ENCODE data around the gene KRTAP9-7. TPM values are rescaled to one million over a fixed set of nuclear protein-coding genes. Genes with fewer than 3 reads are reported as not detected.

Gene KRTAP9-7, protein sequence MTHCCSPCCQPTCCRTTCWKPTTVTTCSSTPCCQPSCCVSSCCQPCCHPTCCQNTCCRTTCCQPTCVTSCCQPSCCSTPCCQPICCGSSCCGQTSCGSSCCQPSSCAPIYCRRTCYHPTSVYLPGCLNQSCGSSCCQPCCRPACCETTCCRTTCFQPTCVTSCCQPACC
- total RNA-seq, result not detected in 2 replicates

DNA sequence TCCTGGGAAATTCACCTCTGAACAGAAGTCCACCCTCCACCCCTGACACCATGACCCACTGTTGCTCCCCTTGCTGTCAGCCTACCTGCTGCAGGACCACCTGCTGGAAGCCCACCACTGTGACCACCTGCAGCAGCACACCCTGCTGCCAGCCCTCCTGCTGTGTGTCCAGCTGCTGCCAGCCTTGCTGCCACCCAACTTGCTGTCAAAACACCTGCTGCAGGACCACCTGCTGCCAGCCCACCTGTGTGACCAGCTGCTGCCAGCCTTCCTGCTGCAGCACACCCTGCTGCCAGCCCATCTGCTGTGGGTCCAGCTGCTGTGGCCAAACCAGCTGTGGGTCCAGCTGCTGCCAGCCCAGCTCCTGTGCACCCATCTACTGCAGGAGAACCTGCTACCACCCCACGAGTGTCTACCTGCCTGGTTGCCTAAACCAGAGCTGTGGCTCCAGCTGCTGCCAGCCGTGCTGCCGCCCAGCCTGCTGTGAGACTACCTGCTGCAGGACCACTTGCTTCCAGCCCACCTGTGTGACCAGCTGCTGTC, at the start of gene KRTAP9-7:
Gene KRTAP9-7 (plus strand): TSS at position 51 of the 543 bp plus-strand sequence. CDS start 0 bp downstream, at position 51.

DNA sequence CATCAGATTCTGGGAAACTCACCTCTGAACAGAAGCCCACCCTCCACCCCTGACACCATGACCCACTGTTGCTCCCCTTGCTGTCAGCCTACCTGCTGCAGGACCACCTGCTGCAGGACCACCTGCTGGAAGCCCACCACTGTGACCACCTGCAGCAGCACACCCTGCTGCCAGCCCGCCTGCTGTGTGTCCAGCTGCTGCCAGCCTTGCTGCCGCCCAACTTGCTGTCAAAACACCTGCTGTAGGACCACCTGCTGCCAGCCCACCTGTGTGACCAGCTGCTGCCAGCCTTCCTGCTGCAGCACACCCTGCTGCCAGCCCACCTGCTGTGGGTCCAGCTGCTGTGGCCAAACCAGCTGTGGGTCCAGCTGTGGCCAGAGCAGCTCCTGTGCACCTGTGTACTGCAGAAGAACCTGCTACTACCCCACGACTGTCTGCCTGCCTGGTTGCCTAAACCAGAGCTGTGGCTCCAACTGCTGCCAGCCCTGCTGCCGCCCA, 48.9 kb upstream of the KRTAP9-7 start, which contains the start of gene KRTAP9-2:
Gene KRTAP9-2 (plus strand): TSS at position 51 of the 498 bp plus-strand sequence. CDS start 7 bp downstream, at position 58.

DNA sequence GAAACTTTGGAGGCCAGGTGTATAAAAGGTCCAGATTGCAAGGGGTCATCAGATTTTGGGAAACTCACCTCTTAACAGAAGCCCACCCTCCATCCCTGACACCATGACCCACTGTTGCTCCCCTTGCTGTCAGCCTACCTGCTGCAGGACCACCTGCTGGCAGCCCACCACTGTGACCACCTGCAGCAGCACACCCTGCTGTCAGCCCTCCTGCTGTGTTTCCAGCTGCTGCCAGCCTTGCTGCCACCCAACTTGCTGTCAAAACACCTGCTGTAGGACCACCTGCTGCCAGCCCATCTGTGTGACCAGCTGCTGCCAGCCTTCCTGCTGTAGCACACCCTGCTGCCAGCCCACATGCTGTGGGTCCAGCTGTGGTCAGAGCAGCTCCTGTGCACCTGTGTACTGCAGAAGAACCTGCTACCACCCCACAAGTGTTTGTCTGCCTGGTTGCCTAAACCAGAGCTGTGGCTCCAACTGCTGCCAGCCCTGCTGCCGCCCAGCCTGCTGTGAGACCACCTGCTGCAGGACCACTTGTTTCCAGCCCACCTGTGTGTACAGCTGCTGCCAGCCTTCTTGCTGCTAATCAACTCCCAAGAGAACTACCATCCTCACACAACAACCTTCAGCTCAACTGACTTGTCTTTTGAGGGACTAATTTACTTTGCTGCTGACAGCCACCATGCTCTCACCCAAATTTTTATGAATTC, 42.9 kb upstream of the KRTAP9-7 start, which contains the start of gene KRTAP9-3:
Gene KRTAP9-3 (plus strand): TSS at position 51 of the 707 bp plus-strand sequence. CDS start 53 bp downstream, at position 104.

DNA sequence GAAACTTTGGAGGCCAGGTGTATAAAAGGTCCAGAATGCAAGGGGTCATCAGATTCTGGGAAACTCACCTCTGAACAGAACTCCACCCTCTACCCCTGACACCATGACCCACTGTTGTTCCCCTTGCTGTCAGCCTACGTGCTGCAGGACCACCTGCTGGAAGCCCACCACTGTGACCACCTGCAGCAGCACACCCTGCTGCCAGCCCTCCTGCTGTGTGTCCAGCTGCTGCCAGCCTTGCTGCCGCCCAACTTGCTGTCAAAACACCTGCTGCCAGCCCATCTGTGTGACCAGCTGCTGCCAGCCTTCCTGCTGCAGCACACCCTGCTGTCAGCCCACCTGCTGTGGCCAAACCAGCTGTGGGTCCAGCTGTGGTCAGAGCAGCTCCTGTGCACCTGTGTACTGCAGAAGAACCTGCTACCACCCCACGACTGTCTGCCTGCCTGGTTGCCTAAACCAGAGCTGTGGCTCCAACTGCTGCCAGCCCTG, 37.5 kb upstream of the KRTAP9-7 start, which contains the start of gene KRTAP9-8:
Gene KRTAP9-8 (plus strand): TSS at position 51 of the 489 bp plus-strand sequence. CDS start 53 bp downstream, at position 104.

DNA sequence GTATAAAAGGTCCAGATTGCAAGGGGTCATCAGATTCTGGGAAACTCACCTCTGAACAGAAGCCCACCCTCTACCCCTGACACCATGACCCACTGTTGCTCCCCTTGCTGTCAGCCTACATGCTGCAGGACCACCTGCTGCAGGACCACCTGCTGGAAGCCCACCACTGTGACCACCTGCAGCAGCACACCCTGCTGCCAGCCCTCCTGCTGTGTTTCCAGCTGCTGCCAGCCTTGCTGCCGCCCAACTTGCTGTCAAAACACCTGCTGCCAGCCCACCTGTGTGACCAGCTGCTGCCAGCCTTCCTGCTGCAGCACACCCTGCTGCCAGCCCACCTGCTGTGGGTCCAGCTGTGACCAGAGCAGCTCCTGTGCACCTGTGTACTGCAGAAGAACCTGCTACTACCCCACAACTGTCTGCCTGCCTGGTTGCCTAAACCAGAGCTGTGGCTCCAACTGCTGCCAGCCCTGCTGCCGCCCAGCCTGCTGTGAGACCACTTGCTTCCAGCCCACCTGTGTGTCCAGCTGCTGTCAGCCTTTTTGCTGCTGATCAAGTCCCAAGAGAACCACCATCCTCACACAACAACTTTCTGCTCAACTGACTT, 25.8 kb upstream of the KRTAP9-7 start, which contains the start of gene KRTAP9-4:
Gene KRTAP9-4 (plus strand): TSS at position 51 of the 604 bp plus-strand sequence. CDS start 34 bp downstream, at position 85.

DNA sequence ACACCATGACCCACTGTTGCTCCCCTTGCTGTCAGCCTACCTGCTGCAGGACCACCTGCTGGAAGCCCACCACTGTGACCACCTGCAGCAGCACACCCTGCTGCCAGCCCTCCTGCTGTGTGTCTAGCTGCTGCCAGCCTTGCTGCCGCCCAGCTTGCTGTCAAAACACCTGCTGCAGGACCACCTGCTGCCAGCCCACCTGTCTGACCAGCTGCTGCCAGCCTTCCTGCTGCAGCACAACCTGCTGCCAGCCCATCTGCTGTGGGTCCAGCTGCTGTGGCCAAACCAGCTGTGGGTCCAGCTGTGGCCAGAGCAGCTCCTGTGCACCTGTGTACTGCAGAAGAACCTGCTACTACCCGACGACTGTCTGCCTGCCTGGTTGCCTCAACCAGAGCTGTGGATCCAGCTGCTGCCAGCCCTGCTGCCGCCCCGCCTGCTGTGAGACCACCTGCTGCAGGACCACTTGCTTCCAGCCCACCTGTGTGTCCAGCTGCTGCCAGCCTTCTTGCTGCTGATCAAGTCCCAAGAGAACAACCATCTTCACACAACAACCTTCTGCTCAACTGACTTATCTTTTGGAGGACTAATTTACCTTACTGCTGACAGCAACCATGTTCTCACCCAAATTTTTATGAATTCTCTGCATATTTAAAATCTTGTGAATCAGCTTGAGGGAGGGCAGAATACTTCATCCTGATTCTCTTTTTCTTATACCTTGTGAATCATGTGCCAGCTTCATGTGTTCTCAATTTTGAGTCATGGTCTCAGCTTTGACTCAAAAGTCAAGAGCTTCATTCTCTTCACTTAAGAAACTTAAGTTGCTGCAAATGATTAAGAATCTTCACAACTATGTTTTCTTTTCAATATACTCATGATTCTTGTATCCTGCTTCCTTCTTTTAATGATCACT, 19.9 kb upstream of the KRTAP9-7 start, which contains the start of gene KRTAP9-9:
Gene KRTAP9-9 (plus strand): TSS at position 4 of the 910 bp plus-strand sequence.

DNA sequence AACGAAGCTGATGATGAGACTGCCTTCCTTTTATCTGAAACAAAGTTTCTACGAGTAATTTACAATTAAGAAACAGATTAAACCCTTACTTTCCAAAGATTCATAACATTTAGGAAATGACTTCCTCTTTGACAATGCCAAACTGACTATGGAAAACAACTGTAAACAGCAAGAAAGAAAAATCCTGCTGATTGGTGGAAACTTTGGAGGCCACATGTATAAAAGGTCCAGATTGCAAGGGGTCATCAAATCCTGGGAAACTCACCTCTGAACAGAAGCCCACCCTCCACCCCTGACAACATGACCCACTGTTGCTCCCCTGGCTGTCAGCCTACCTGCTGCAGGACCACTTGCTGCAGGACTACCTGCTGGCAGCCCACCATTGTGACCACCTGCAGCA, 10.4 kb upstream of the KRTAP9-7 start, which contains the start of gene KRTAP9-6:
Gene KRTAP9-6 (plus strand): TSS at position 301 of the 400 bp plus-strand sequence. CDS start 0 bp downstream, at position 301.

DNA sequence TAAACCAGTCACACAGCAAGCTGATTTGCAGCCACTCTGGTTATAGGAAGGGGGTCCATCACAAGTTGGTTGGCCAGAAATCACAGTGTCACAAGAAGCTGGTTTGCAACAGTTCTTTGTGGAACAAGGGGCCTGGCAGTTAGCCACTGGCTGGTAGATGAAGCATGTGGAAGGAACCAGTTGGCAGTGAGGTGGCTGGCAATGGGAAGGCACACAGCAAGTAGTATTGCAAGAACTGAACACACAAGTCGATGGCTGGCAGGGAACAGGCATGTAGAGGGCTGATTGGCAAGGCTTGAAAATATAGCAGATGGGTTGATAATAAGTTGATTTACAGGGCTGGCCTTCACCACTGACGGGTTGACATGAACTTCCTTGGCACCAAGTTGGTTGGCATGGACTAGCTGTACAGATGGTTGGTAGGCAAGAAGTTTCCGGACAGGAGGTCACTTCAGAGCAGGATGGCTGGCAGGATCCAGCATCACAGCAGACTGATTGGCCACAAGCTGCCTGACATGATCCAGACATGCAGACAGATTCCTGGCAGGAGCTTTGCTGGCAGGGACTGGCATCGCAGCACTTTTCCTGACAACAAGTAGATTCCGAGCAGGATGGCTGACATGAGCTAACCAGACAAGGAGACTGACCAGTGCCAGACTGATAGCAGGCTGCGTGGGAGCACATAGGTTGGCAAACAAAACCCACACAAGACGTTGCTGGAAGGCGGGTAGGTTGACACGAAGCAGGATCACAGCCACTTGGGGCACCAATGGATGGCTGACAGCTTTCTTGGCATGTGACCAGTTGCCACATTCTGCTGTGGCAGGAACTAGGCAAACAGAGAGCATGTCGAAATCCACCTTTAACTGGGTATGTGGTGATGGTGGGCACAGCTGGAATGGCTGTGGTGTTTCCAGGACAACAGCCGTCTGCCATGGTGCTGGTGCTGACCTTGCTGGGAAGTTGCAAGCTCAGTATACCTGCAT, 26.7 kb downstream of the KRTAP9-7 start, which contains the start of gene KRTAP29-1:
Gene KRTAP29-1 (minus strand): TSS at position 936 of the 986 bp plus-strand sequence. CDS start 0 bp downstream, at position 936.

DNA sequence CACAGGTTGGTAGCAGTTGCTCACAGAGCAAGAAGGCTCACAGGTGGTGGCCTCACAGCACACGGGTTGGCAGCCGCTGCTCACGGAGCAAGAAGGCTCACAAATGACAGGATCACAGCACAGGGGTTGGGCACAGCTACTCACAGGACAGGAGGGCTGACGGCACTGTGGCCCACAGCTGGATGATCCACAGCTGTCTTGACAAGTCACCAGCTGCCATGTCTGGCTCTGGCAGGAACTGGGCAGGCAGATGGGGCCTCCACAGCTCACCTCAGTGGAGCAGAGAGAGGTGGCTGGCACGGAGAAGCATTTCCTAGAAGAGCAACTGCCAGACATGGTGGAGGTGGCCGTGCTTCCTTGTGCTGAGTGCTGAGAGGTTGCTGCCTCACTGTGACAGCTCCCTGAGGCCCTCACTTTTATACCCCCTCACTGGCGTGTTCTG, 33.4 kb downstream of the KRTAP9-7 start, which contains the start of gene KRTAP16-1:
Gene KRTAP16-1 (minus strand): TSS at position 392 of the 442 bp plus-strand sequence. CDS start 56 bp downstream, at position 336.

DNA sequence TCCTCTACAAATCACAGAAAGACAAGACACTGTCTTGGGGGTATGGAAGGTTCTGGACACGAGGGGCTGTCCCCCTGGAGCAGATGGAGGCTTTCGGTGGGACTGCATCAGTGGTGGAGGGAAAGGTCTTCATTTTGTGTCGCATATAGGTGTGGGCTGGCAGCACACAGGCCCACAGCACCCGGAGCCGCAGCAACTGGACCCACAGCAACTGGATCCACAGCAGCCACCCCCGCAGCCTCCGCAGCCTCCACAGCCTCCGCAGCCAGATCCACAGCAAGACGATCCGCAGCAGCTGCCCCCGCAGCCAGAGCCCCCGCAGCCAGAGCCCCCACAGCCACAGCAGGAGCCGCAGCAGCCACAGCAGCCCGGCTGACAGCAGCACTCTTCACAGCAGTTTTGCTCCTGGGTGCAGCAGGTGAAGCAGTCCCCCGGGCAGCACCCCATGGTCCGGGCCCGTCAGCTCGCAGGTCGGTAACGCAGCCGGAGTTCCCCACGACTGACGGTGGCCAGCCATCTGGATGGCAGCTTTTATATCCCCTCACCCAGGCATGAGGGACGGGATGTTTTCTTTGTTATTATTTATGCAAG, 39.8 kb downstream of the KRTAP9-7 start, which contains the start of gene KRTAP17-1:
Gene KRTAP17-1 (minus strand): TSS at position 507 of the 591 bp plus-strand sequence. CDS start 60 bp downstream, at position 447.

Other genes with a start within 250 kb of the KRTAP9-7 start
- not detected in 2 replicates for gene KRTAP1-5, start 248.5 kb upstream of the KRTAP9-7 start, total RNA-seq
- not detected in 2 replicates for gene KRTAP1-4, start 245.5 kb upstream of the KRTAP9-7 start, total RNA-seq
- not detected in 2 replicates for gene KRTAP1-3, start 240.8 kb upstream of the KRTAP9-7 start, total RNA-seq
- gene KRTAP1-1, start 234.2 kb upstream of the KRTAP9-7 start, total RNA-seq, result not detected in 2 replicates
- gene KRTAP2-1, start 228.4 kb upstream of the KRTAP9-7 start, total RNA-seq, result not detected in 2 replicates
- not detected in 2 replicates for gene KRTAP2-2, start 220.5 kb upstream of the KRTAP9-7 start, total RNA-seq
- not detected in 2 replicates for gene KRTAP2-3, start 215.6 kb upstream of the KRTAP9-7 start, total RNA-seq
- not detected in 2 replicates for gene KRTAP2-4, start 209.8 kb upstream of the KRTAP9-7 start, total RNA-seq
- not detected in 2 replicates for gene KRTAP4-7, start 191.5 kb upstream of the KRTAP9-7 start, total RNA-seq
- gene KRTAP4-8, start 177.6 kb upstream of the KRTAP9-7 start, total RNA-seq, result not detected in 2 replicates
- not detected in 2 replicates for gene KRTAP4-16, start 173.5 kb upstream of the KRTAP9-7 start, total RNA-seq
- not detected in 2 replicates for gene KRTAP4-9, start 170.3 kb upstream of the KRTAP9-7 start, total RNA-seq
- not detected in 2 replicates for gene KRTAP4-11, start 157.3 kb upstream of the KRTAP9-7 start, total RNA-seq
- gene KRTAP4-12, start 151.5 kb upstream of the KRTAP9-7 start, total RNA-seq, result not detected in 2 replicates
- gene KRTAP4-6, start 135.2 kb upstream of the KRTAP9-7 start, total RNA-seq, result not detected in 2 replicates
- gene KRTAP4-5, start 125.9 kb upstream of the KRTAP9-7 start, total RNA-seq, result not detected in 2 replicates
- not detected in 2 replicates for gene KRTAP4-4, start 115.0 kb upstream of the KRTAP9-7 start, total RNA-seq
- gene KRTAP4-3, start 107.5 kb upstream of the KRTAP9-7 start, total RNA-seq, result not detected in 2 replicates
- gene KRTAP4-2, start 97.5 kb upstream of the KRTAP9-7 start, total RNA-seq, result not detected in 2 replicates
- gene KRTAP4-1, start 90.8 kb upstream of the KRTAP9-7 start, total RNA-seq, result not detected in 2 replicates
- not detected in 2 replicates for gene KRTAP9-1, start 85.8 kb upstream of the KRTAP9-7 start, total RNA-seq
- gene KRTAP9-2, start 49.0 kb upstream of the KRTAP9-7 start, total RNA-seq, result not detected in 2 replicates
- gene KRTAP9-3, start 43.2 kb upstream of the KRTAP9-7 start, total RNA-seq, result not detected in 2 replicates
- gene KRTAP9-8, start 37.7 kb upstream of the KRTAP9-7 start, total RNA-seq, result not detected in 2 replicates
- gene KRTAP9-4, start 26.0 kb upstream of the KRTAP9-7 start, total RNA-seq, result not detected in 2 replicates
- not detected in 2 replicates for gene KRTAP9-9, start 20.3 kb upstream of the KRTAP9-7 start, total RNA-seq
- gene KRTAP9-6, start 10.3 kb upstream of the KRTAP9-7 start, total RNA-seq, result not detected in 2 replicates
- not detected in 2 replicates for gene KRTAP29-1, start 27.2 kb downstream of the KRTAP9-7 start, total RNA-seq
- gene KRTAP16-1, start 33.6 kb downstream of the KRTAP9-7 start, total RNA-seq, result not detected in 2 replicates
- gene KRTAP17-1, start 40.0 kb downstream of the KRTAP9-7 start, total RNA-seq, result not detected in 2 replicates
- not detected in 2 replicates for gene KRT33A, start 75.1 kb downstream of the KRTAP9-7 start, total RNA-seq
- not detected in 2 replicates for gene KRT33B, start 94.1 kb downstream of the KRTAP9-7 start, total RNA-seq
- gene KRT34, start 106.6 kb downstream of the KRTAP9-7 start, total RNA-seq, result 0.69 and 1.00 TPM in 2 replicates
- gene KRT31, start 121.9 kb downstream of the KRTAP9-7 start, total RNA-seq, result not detected in 2 replicates
- not detected in 2 replicates for gene KRT37, start 148.9 kb downstream of the KRTAP9-7 start, total RNA-seq
- not detected in 2 replicates for gene KRT38, start 165.3 kb downstream of the KRTAP9-7 start, total RNA-seq
- not detected in 2 replicates for gene KRT32, start 191.7 kb downstream of the KRTAP9-7 start, total RNA-seq
- not detected in 2 replicates for gene KRT35, start 205.5 kb downstream of the KRTAP9-7 start, total RNA-seq
- gene KRT36, start 214.2 kb downstream of the KRTAP9-7 start, total RNA-seq, result 0.27 TPM in 1 of 2 replicates, not detected in the other
- gene KRT13, start 229.9 kb downstream of the KRTAP9-7 start, total RNA-seq, result not detected in 2 replicates
- 18.9 and 31.8 TPM in 2 replicates for gene KRT15, start 243.2 kb downstream of the KRTAP9-7 start, total RNA-seq